DMS153 (cell line): ENCODE results near the gene EDN3.

Source experiments
- DNase-seq: peaks from one replicate; lab custom pipeline; 2025; lab: John Stamatoyannopoulos, UW

The EDN3 gene, protein sequence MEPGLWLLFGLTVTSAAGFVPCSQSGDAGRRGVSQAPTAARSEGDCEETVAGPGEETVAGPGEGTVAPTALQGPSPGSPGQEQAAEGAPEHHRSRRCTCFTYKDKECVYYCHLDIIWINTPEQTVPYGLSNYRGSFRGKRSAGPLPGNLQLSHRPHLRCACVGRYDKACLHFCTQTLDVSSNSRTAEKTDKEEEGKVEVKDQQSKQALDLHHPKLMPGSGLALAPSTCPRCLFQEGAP

GRCh38 chr20:59300333-59301081 is at the start of gene EDN3:
EDN3 (plus strand) TSS chr20:59300611; CDS start chr20:59300813, 202 bp downstream.
- no peak for DNase-seq

DNA sequence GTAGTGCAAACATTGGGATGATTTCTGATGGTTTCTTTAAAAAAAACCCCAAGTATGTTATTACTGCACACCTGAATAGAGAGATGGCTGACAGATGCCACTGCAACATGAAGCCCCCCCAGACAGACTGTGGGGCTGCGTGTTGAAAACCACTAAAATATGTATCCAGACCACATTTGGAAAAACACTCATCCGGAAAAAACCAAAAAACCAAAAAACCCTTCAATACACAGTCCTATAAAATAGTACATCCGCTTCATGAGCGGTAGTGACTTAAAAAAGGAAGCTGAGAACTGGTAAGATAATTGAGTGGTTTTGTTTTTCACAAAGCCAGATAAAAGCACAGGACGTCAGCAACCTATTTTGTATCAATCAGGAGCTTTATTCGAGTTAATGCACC is 47.1 kb upstream of the EDN3 start:
- no peak for DNase-seq

DNA sequence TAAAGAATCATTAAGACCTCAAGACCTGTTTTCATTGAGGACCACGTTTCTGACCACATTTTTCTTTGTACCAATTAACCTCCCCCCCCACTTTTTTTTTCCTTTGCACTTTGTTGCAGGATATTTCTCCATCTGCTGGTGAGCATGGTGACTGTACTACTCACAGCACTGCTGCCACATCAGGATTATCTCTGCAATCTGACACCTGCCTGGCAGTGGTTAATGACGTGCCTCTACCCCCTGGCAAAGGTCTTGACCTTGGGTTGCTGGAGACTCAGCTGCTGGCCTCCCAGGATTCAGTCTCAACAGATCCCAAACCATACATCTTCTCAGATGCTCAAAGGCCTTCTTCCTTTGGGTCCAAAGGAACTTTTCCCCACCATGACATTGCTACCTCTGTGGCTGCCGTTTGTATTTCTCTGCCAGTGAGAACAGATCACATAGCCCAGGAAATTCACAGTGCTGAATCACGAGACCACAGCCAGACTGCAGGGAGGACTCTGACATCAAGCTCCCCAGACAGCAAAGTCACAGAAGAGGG is 46.6 kb upstream of the EDN3 start:
- DNase-seq, result no peak

- no peak for DNase-seq
Measured at GRCh38 chr20:59255256-59255655, 45.2 kb upstream of the EDN3 start.

GRCh38 chr20:59258221-59258621 is 42.2 kb upstream of the EDN3 start:
- no peak for DNase-seq

- no peak for DNase-seq
Measured at GRCh38 chr20:59259946-59260345, 40.5 kb upstream of the EDN3 start.

DNA sequence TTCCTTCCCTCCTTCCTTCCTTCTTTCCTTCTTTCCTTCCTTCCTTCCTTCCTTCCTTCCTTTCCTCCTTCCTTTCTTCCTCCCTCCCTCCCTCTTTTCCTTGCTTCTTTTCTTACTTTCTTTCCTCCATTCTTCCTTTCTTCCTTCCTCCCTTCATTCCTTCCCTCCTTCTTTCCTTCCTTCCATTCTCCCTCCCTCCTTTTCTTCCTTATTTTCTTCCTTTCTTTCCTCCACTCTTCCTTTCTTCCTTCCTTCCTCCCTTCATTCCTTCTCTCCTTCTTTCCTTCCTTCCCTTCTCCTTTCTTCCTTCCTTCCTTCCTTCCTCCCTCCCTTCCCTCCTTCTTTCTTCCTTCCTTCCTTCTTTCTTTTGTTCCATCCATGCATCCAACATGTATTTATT is 35.1 kb upstream of the EDN3 start:
- DNase-seq, result no peak

- DNase-seq, result no peak
Measured at GRCh38 chr20:59268870-59269269, 31.5 kb upstream of the EDN3 start.

DNA sequence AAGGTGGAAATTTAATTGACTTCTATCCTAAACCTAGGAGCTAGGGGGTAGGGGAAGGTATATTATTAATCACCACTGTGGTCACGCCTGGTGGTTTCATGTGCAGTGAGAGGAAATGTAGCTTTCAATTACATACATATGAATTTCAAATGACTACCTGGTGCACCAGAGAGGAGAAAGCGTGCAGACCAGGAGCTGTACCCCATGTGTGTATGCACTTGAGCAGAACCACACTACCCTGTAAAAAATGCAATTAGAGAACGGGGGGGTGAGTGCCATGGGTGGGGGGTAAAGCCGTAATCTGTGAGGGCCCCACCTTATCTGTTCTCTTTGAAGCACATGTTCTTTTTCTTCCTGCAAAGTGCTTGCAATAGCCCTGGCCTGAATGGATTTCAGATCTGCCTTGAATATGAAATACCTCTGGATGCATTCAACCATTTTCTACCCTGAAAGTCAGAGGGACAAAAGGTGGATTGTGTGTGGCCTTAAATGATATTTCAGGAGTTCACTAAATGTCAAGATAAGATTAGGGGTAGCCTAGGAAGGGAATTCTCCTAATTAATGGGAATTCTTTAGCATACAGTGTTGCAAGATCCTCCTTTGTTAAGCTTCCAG is 30.9 kb upstream of the EDN3 start:
- no peak for DNase-seq

- DNase-seq, result no peak
Measured at GRCh38 chr20:59270380-59270779, 30.0 kb upstream of the EDN3 start.

DNA sequence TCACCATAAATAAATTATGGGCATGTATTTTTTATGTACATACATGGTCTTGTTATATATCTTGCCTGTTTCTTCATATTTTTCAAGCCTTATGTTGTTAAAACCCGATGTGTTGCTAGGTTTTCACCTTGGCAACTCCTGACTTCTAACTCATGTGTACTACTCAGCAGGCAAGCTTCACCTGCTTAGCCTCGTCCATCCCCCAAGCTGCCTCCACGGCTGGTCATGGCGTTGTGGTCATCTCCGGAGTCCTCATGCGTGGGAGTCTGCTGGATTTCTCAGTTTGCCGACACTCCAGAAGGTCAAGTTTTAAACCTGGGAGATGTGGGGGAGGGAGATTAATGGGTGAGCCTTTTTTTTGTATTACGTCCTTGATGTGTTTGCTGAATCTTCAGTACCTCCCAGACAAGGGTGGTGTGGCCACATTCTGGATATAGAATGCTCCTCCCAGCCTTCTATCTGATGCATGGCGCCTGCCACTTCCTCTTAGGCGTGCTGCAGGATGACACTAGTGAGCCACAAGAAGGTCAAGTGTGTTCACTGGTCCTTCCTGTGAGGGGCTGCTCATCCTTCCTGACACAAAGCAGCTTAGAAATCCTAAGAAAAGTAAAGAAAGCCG is 26.6 kb upstream of the EDN3 start:
- DNase-seq, result no peak

GRCh38 chr20:59276938-59277337 is 23.5 kb upstream of the EDN3 start:
- no peak for DNase-seq

GRCh38 chr20:59284470-59284869 is 15.9 kb upstream of the EDN3 start:
- DNase-seq, result no peak

GRCh38 chr20:59289994-59290393 is 10.4 kb upstream of the EDN3 start:
- DNase-seq, result no peak

GRCh38 chr20:59291740-59292383 is 8.5 kb upstream of the EDN3 start:
- DNase-seq, result no peak

- DNase-seq, result no peak
Measured at GRCh38 chr20:59295531-59295930, 4.9 kb upstream of the EDN3 start.

DNA sequence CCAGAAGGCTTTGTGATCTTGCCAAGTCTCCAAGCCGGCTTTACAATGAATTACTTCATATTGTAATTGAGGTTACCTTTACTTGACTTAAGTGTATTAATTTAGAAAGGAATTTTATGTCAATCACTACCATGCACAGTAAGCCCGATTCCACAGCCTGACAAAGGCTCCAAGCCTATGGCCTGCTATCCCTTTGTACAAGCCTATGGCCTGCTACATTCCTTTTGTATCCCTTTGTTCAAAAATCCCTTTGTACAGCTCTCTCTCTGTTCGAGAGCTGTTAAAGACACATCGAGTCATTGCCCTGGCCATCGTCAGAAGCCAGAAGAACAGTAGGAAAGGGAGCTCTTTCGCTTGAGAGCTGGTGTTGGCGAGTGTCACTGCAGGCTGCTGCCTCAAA is 2.7 kb upstream of the EDN3 start:
- DNase-seq, result no peak

DNA sequence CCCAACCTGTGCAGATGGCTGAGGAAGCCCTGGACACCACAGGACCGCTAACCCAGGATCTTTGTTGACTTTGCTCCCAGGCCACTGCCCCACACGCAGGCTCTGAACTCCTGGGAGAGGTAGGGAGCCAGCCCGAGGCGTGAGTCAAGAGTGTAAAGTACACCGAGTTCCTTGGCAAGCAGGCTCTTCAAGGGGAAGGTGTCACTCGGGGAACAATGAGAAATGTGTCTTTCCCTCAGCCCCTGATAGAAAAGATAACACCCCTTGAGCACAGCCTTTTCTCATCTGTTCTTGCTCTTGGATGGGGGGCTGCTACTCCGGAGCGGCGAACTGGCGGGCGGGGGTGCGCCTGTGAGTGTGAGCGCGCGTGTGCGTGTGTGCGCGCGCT is 472 bp upstream of the EDN3 start:
- no peak for DNase-seq

DNA sequence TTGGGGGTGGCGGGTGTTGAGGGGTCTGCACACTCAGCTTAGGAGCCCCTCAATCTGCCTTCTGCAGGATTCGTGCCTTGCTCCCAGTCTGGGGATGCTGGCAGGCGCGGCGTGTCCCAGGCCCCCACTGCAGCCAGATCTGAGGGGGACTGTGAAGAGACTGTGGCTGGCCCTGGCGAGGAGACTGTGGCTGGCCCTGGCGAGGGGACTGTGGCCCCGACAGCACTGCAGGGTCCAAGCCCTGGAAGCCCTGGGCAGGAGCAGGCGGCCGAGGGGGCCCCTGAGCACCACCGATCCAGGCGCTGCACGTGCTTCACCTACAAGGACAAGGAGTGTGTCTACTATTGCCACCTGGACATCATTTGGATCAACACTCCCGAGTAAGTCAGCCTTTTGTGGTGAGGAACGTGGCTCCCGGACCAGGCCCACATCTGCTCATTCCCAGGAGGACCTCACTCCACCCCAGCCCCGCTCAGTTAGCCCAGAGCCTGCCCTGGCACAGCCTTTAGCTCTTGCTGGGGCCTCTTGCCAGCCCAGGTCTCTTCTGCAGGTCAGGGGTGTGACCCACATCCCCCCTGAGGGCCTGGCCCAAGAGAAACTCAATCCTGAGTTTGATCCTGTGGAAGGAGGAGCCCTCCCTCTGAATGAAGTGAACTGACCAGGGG is 1.1 kb downstream of the EDN3 start:
- DNase-seq, result no peak

GRCh38 chr20:59305908-59306655 is 5.7 kb downstream of the EDN3 start:
- no peak for DNase-seq

DNA sequence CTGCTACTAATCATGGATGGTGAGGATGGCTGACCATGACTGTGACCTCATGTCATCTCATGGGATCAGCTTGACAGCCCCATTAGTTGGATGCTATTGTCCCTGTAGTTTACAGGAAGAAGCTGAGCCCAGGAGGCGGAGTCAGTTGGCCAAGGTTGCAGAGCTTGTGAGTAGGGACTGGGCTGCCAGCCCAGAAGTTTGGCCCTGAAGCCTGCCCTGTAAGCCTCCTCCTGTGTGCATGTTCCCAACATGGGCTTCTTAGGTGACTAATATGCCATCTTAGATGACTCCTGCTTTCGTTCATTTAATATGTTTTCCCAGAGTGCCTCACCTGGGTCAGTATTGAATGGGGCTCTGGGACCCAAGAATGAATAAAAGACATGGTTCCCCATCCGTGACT is 6.9 kb downstream of the EDN3 start:
- no peak for DNase-seq
